Measurements from ENCODE around the gene LHPP. TPM values are rescaled to one million over a fixed set of nuclear protein-coding genes. Genes with fewer than 3 reads are reported as not detected.

LHPP gene
- total RNA-seq, 1 experiment from 2014 or later = 6.6 TPM

DNA sequence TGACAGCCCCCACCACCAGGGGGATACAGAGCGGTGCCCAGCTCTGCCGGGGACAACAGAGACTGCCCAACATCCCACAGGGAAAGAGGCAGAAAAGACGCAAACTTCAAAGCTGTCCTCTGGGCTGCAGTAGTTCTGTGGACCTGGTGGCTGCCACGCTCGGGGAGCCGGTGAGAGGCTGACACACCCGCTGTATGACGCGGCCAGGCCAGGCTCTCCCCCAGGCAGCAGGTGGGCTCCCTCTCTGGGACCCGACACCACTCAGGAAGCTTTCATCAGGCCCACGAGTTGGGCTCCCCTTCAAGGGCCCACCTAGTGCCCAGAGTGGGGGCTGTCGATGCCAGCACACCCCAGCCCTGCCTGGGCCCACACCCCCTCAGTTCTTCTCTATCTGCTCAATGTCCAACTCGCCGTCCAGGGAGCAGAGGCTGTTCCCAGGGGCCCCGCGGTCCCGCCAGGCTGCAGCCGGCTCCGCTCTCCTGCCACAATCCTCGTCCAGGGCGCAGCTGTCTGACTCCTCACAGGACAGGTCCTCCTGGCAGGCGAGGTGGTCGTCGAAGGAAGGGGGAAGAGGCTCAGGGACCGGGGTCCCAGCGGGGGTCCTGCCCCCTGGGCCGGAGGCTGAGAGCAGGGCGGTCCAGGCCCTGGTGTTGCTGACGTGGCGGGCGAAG, 161.4 kb downstream of the LHPP start:
- no peaks in the 10 kb centered on the region for H3K79me2 ChIP-seq (ENCODE audit: low read length)
- BruUV-seq (replicated peaks) = no TSS peak
- intact Hi-C loops (cut with micrococcal nuclease) = no loop called here

DNA sequence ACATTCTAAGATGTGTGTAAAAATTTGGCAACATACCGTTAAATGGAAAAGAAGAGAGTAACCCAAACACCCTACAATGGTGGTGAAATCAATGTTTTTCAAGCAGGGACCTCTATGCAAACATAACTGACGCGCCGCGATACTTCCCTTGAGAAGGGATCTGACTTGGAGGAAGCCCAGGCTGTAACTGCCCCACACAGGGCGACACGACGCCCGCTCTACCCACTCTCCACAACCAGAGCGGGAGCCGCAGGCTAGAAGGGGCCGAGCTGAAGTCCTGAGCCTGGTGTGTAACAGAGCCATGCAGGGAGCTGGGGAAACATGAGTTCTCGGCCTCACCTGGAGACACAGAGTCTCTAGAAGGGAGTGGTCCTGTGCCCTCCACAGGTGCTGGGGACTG, 162.4 kb downstream of the LHPP start:
- H3K9me3 ChIP-seq (ENCODE audit: low read length) = no peaks in the 10 kb centered on the region
- no peak overlapping the region for H3K4me3 ChIP-seq (ENCODE audit: low read length)
- no peak overlapping the region for H3K4me2 ChIP-seq (ENCODE audit: low read length)
- CTCF ChIA-PET = no interaction called here
- peaks cover 11% of the 10 kb centered on the region for H3K4me1 ChIP-seq (ENCODE audit: insufficient read depth, low read length)
- H4K20me1 ChIP-seq (ENCODE audit: low read length) = no peaks in the 10 kb centered on the region
- no peaks in the 10 kb centered on the region for H3K36me3 ChIP-seq (ENCODE audit: low read depth, low read length)
- H3K79me2 ChIP-seq (ENCODE audit: low read length) = no peaks in the 10 kb centered on the region
- H2AFZ ChIP-seq (ENCODE audit: low read length) = no peak overlapping the region
- POLR2A ChIA-PET (ENCODE audit: unreplicated experiment) = no interaction called here
- H3K27ac ChIP-seq (ENCODE audit: low read length) = no peak overlapping the region
- no TSS peak for BruUV-seq (replicated peaks)
- ATAC-seq (no peak), DNase-seq (no peak)
- no peaks in the 10 kb centered on the region for H3K27me3 ChIP-seq (ENCODE audit: low read length)
- H3F3A ChIP-seq (ENCODE audit: low read length, unreplicated experiment) = no peaks in the 10 kb centered on the region
- no peaks in the 10 kb centered on the region for H3K9me2 ChIP-seq (replicated peaks; ENCODE audit: low read length)
- TF ChIP-seq EZH2phosphoT487 (IDR thresholded peaks at IDR 0.05; ENCODE audit: borderline replicate concordance, low read length) (no peak), EZH2 (IDR thresholded peaks at IDR 0.05; ENCODE audit: low read length, unreplicated experiment) (no peak)
- TF ChIP-seq, protein P1, sequence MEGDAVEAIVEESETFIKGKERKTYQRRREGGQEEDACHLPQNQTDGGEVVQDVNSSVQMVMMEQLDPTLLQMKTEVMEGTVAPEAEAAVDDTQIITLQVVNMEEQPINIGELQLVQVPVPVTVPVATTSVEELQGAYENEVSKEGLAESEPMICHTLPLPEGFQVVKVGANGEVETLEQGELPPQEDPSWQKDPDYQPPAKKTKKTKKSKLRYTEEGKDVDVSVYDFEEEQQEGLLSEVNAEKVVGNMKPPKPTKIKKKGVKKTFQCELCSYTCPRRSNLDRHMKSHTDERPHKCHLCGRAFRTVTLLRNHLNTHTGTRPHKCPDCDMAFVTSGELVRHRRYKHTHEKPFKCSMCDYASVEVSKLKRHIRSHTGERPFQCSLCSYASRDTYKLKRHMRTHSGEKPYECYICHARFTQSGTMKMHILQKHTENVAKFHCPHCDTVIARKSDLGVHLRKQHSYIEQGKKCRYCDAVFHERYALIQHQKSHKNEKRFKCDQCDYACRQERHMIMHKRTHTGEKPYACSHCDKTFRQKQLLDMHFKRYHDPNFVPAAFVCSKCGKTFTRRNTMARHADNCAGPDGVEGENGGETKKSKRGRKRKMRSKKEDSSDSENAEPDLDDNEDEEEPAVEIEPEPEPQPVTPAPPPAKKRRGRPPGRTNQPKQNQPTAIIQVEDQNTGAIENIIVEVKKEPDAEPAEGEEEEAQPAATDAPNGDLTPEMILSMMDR (conservative IDR thresholded peaks at IDR 0.05; ENCODE audit: low read depth, low read length) = no peak
- H3K9ac ChIP-seq (ENCODE audit: low read length) = no peak overlapping the region
- intact Hi-C loops (cut with micrococcal nuclease) = no loop called here

More for the DNA sequence above, 161.4 kb downstream of the LHPP start:
- no peaks in the 10 kb centered on the region for H3K27me3 ChIP-seq (ENCODE audit: low read length)
- H3K4me3 ChIP-seq (ENCODE audit: low read length) = no peak overlapping the region
- no peaks in the 10 kb centered on the region for H3K9me3 ChIP-seq (ENCODE audit: low read length)
- H2AFZ ChIP-seq (ENCODE audit: low read length) = no peak overlapping the region
- peaks cover 11% of the 10 kb centered on the region for H3K4me1 ChIP-seq (ENCODE audit: insufficient read depth, low read length)
- DNase-seq (no peak), ATAC-seq (no peak)
- POLR2A ChIA-PET (ENCODE audit: unreplicated experiment) = no interaction called here
- CTCF ChIA-PET = no interaction called here
- H3K36me3 ChIP-seq (ENCODE audit: low read depth, low read length) = no peaks in the 10 kb centered on the region
- H3K27ac ChIP-seq (ENCODE audit: low read length) = no peak overlapping the region
- H3F3A ChIP-seq (ENCODE audit: low read length, unreplicated experiment) = no peaks in the 10 kb centered on the region
- TF ChIP-seq EZH2 (IDR thresholded peaks at IDR 0.05; ENCODE audit: low read length, unreplicated experiment) (no peak), EZH2phosphoT487 (IDR thresholded peaks at IDR 0.05; ENCODE audit: borderline replicate concordance, low read length) (no peak)
- TF ChIP-seq, protein P1 (conservative IDR thresholded peaks at IDR 0.05; ENCODE audit: low read depth, low read length) = no peak
- H3K9me2 ChIP-seq (replicated peaks; ENCODE audit: low read length) = no peaks in the 10 kb centered on the region
- no peak overlapping the region for H3K9ac ChIP-seq (ENCODE audit: low read length)
- H4K20me1 ChIP-seq (ENCODE audit: low read length) = no peaks in the 10 kb centered on the region
- no peak overlapping the region for H3K4me2 ChIP-seq (ENCODE audit: low read length)

DNA sequence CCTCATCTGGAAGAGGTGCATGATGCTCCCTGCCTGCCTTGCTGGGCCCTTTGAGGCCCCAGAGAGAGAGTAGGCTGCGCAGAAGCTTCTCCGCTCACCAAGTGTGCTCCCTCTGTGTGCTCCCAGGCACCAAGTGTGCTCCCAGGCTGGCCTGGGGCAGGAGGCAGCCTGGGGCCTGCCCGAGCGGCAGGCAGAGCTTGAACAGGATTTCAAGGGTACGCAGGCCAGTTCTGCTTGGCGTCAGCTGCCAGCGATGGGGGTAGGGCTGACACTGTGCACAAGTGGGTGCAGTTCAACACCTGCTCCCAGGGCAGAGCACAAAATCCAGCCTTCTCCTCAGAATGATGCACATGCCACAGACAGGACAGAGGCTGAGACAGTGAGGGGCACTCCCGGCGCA, 162.8 kb downstream of the LHPP start:
- H3K27ac ChIP-seq (ENCODE audit: low read length) = no peak overlapping the region
- no peak overlapping the region for H3K4me2 ChIP-seq (ENCODE audit: low read length)
- no peak overlapping the region for H3K9ac ChIP-seq (ENCODE audit: low read length)
- intact Hi-C loops (cut with micrococcal nuclease) = no loop called here
- BruUV-seq (replicated peaks) = no TSS peak
- H3K36me3 ChIP-seq (ENCODE audit: low read depth, low read length) = no peaks in the 10 kb centered on the region
- peaks cover 11% of the 10 kb centered on the region for H3K4me1 ChIP-seq (ENCODE audit: insufficient read depth, low read length)
- H3K4me3 ChIP-seq (ENCODE audit: low read length) = no peak overlapping the region
- no peaks in the 10 kb centered on the region for H3F3A ChIP-seq (ENCODE audit: low read length, unreplicated experiment)
- POLR2A ChIA-PET (ENCODE audit: unreplicated experiment) = no interaction called here
- H3K9me3 ChIP-seq (ENCODE audit: low read length) = no peaks in the 10 kb centered on the region
- no peaks in the 10 kb centered on the region for H3K9me2 ChIP-seq (replicated peaks; ENCODE audit: low read length)
- DNase-seq (no peak), ATAC-seq (no peak)
- no peaks in the 10 kb centered on the region for H4K20me1 ChIP-seq (ENCODE audit: low read length)
- CTCF ChIA-PET = no interaction called here
- TF ChIP-seq EZH2phosphoT487 (IDR thresholded peaks at IDR 0.05; ENCODE audit: borderline replicate concordance, low read length) = no peak
- TF ChIP-seq EZH2 (IDR thresholded peaks at IDR 0.05; ENCODE audit: low read length, unreplicated experiment) = no peak
- TF ChIP-seq, protein P1 (conservative IDR thresholded peaks at IDR 0.05; ENCODE audit: low read depth, low read length) = no peak
- no peaks in the 10 kb centered on the region for H3K27me3 ChIP-seq (ENCODE audit: low read length)
- no peak overlapping the region for H2AFZ ChIP-seq (ENCODE audit: low read length)
- no peaks in the 10 kb centered on the region for H3K79me2 ChIP-seq (ENCODE audit: low read length)
